Measurements from ENCODE around the gene RAP2A.

Gene RAP2A

DNA sequence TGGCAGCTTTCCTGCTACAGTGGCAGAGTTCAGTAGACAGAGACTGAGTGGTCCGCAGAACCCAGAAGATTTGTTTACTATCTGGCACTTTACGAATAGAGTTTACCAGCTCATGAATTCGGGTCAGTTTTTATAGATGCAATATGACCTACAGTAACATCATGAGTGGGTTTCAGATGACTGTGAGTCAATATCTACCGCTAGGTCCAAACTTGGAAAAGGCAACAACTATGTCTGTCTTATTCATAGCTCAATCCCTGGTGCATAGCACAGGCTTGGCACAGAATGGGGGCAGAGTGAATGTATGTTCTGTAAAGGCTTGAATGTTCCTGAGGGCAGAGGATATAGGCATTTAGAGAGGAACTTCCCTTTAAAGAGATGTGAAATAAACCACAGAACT is 65.2 kb downstream of the RAP2A start:
- no peak for FAIRE-seq

DNA sequence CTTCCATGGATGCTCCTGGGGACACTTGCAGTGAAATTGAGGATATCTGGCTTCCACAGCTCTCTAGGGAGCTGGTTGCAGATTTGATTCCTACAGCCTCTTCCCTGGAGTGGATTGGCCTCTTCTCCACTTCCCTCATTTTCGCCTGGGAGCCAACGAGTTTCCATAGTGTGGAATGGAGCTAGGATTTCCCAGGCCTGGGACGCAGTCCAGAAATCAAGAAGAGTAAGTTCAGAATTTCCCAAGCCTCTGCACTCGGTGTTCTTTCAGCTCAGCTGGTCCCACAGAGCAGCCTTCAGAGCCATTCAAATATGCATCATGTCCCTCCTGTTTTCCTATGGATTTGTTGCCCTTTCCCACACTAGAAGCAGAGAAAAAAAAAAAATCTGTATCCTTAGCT is 68.2 kb downstream of the RAP2A start:
- FAIRE-seq, result no peak

GRCh38 chr13:97502706-97503105 is 68.7 kb downstream of the RAP2A start:
- FAIRE-seq, result no peak

DNA sequence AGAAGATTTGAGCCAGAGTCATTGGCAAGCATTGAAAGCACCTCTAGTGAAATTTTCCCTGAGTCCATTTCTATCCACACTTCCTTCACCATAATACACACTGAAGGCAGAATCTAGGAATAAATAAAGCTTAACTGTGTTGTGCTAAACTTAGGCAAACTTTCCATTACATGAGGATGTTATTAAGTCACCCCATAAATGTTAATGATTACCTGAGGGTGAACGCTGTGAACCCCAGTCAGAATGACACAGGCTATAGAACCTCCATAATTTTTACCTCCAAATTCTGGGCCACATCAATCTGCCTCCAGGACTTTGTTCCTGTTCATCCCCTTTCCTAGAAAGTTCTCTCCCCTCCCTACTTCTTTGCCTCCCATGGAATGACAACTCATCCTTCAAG is 71.0 kb downstream of the RAP2A start:
- FAIRE-seq, result no peak

GRCh38 chr13:97506511-97506910 is 72.5 kb downstream of the RAP2A start:
- FAIRE-seq, result no peak

DNA sequence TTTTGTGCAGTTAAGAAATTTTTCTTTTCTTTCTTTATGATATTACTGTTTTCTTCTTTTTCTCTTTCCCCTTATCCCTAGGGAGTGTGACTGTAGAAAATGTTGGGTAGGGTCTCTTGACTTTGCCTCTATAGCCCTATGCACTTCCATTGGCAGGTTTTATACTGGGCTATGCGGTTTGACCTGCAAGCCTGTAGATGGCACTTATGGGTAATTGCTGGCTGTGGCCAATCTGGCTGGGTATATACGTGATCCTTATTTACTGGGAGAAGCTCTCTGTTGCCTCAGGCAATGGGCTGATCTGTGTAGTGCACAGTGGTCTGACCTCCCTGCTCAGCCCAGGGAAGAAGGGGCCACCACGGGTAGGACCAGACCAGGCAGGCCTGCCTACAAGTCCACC is 78.8 kb downstream of the RAP2A start:
- FAIRE-seq, result no peak

DNA sequence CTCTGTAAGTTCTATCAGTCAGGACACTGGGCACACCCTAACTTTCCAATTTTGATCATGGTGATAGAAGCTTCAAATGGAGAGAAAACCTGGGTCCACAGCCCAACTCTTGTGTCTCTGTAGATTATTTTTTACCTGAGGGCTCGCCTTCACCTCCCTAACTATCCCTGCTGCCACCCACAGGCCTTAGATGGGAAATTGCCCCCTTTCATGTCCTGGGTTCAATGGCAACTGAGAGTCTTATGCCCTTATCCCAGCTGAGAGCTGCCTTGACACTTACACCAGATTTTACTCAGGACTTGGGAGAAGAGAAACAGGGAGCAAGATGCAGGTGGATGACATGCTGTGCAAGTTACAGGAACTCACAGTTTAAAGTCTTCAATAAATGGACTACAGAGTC is 81.7 kb downstream of the RAP2A start:
- no peak for FAIRE-seq

GRCh38 chr13:97517967-97518366 is 84.0 kb downstream of the RAP2A start:
- FAIRE-seq, result no peak

Data from G401.6 (cell line).